Measurements from ENCODE around the gene SLC7A7.
"Not testable (repeated sequence)": the region's sequence is repeated elsewhere in the genome, so short reads cannot be mapped to it uniquely, and the experiment has no call there.

SLC7A7 gene

GRCh38 chr14:22843123-22843925 is 28.1 kb upstream of the SLC7A7 start:
- DNase-seq (ENCODE audit: low spot score), result no peak

DNA sequence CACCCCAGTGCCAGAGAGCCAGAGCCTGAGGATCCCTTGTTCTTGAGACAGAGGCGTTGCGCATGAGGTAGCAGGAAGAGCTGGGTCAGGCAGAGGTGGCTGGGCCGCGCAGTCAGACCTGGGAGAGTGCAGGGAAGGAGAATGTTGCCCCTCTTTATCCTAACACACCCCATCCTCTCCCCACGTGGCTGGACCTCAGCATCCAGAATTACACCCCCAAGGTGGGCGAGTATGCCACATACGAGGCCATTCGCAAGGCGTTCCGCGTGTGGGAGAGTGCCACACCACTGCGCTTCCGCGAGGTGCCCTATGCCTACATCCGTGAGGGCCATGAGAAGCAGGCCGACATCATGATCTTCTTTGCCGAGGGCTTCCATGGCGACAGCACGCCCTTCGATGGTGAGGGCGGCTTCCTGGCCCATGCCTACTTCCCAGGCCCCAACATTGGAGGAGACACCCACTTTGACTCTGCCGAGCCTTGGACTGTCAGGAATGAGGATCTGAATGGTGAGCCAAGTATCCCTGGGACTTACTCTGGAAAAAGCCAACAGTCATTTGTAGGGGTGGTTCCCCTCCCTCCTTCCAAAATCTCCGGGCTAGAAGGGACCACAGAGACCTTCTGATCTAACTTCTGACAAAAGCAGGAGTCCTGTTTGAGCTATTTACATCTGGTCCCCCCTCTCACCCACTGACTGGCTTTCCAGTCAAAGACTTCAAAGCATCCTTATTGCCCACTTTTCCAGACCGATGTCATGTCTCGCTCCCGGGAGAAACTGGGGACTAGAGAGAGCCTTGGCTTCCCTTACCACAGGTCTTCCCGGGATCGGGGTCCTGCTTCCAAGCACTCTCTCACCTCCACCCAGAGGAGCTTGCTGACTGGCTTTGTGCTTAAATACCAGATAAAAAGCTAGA is 27.2 kb upstream of the SLC7A7 start:
- no peak for DNase-seq (ENCODE audit: low spot score)

DNA sequence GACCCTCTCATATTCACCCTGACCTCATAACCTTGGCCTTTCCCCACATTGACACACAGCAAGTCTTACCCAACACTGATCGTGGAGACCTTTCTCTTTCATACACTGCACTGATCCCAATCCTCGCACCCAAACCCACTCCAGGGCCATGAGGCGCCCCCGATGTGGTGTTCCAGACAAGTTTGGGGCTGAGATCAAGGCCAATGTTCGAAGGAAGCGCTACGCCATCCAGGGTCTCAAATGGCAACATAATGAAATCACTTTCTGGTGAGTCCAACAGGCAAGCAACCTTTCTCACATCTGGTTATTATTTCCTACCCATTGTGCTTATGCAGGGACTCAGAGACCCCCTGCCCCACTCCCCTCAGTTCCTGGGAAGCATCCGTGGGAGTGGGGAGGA is 26.5 kb upstream of the SLC7A7 start:
- DNase-seq (ENCODE audit: low spot score), result no peak

- DNase-seq (ENCODE audit: low spot score), result no peak
Measured at GRCh38 chr14:22841311-22841710, 26.1 kb upstream of the SLC7A7 start.

GRCh38 chr14:22839159-22839779 is 24.0 kb upstream of the SLC7A7 start:
- no peak for DNase-seq (ENCODE audit: low spot score)

DNA sequence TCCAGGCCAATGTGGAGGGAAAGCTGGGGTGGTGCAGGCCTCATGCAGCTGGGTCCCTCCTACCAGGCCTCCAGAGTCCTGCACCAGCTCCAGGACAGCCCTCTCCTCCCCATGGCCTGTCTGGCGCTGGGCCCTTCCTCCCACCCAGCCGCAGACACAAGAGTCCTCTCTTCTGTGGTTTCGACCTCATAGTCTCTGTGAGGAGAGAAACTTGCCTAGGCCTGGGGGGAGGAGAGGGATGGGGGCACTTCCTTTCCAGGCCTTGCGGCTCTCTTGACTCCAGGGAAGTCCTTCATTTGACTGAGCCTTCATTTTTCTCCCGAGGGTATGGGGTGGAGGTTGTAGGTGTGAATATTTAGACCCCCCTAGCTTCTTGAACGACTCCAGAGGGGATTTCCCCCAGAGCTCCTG is 23.4 kb upstream of the SLC7A7 start:
- no peak for DNase-seq (ENCODE audit: low spot score)

DNA sequence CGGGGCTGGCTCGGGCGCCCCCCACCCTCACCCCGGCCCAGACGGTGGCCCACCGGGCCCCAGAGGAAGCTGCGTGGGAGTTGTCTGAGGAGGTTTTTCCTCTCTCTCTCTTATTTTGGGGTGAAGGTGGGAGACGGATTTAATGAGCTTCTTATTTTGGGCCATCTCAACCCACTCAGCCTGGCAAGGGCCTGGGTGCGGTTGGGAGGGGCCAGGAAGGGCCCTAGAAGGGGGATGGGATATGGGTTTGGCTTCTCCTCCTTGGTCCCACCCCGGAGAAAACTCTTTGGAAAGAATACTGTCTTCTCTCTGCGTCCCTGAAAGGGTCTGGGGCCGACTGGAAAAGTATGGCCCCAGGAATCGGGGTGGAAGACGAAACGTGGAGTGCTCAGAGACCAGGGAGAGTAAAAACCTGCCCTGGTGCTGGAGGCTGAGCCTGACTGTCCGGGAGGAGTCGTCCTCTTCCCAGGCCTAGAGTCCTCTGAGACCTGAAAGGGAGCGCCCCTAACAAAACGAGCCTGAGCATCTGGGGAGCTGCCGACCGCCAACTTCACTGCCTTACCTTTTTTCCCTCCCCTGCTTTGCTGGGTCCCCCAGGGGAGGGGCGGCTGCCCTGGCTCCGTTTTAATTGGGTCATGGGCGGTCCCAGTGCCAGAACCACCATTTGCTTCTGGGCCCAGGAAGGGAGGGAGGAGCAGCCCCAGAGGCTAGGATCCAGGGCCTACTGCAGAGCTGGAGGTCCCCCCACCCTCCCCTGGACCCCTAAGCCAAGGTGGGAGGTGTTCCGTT is 22.7 kb upstream of the SLC7A7 start:
- DNase-seq (ENCODE audit: low spot score), result no peak

DNA sequence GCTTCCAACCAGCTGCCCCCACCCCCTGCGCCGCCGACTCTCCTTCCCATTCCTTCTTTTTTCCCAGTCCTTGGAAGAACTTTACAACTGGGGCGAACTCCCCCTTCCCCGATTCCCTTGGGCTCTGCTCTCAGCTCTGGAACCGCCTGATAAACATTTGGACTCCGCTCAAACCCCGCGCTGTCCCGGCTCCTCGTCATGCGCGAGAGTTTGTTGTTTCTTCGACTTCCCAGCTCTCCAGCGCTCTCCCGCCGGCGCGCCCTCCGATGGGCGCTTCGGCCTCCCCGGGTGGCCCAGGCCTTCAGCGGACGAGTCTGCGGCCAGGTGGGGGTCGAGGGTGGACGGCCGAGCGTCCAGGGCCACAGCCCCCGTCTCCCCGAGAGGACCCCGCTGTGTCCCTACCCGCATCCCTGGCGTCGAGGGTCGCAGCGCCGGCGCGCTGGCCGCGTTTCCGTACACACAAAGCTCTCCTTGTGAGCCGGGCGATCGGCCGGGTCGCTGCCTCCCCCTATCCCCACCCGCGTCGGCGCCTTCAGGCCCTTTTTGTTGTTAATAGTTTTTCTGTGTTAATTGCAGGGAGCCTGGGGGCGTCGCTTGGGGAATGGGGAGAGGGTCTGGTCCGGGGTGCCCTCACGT is 22.0 kb upstream of the SLC7A7 start:
- peak; percentile 79 for DNase-seq (ENCODE audit: low spot score)

- peak; percentile 87 for DNase-seq (ENCODE audit: low spot score)
Measured at GRCh38 chr14:22836301-22837113, 21.3 kb upstream of the SLC7A7 start, which contains the start of gene MMP14. TSS of gene MMP14 (plus strand) at chr14:22836585. CDS start at chr14:22836818, 233 bp downstream.

DNA sequence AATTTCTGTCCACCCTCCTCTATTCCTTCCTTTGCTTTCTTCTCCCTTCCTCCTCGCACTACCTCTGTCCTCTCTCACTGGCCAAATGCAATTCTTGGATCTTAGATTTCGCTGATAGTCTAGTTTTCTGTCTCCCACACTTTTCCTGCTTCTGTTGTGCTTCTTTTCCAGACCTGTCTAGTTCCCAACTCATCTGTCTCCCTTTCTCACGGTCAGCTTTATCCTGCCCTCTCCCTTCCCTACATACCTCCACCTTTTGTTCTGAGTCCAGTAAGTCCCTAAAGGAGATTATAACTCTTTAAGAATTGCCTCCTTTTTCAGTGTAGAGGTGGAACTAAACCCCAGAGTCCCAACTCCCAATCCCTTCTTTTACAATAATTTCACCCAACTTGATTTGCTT is 20.3 kb upstream of the SLC7A7 start:
- no peak for DNase-seq (ENCODE audit: low spot score)

GRCh38 chr14:22830443-22831010 is 15.3 kb upstream of the SLC7A7 start:
- no peak for DNase-seq (ENCODE audit: low spot score)

GRCh38 chr14:22829661-22830442 is 14.6 kb upstream of the SLC7A7 start, which contains the start of gene MRPL52:
TSS of gene MRPL52 (plus strand) at chr14:22829887. CDS start at chr14:22829913, 26 bp downstream.
- DNase-seq (ENCODE audit: low spot score), result peak; percentile 92

- not testable (repeated sequence) for DNase-seq (ENCODE audit: low spot score)
Measured at GRCh38 chr14:22829076-22829660, 13.9 kb upstream of the SLC7A7 start.

GRCh38 chr14:22824711-22825359 is 9.6 kb upstream of the SLC7A7 start:
- no peak for DNase-seq (ENCODE audit: low spot score)

DNA sequence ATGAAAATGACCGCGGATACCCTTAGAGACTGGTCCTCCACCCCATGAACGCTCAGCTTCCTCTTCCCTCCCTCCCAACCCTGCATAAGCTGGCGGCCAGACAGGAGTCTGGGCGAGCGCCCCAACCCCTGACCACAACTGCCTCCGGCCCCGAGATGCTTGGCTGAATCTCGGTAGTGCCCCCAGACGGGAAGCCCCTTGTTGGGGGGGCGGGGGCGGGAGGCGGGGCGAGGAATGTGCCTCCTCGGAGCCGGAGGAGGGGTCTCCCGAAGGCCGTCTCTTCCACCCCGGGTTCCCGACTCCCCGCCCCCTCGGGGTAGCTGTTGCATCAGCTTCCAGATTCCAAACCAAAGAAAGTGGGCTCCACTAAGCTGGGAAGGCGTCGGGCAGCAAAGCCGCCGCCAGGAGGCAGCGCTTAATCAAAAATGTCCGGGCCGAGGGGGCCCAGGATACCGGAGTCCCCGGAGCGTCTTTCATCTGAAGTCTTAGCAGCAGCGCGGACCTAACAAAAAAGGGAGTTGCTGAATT is 7.4 kb upstream of the SLC7A7 start:
- peak; percentile 91 for DNase-seq (ENCODE audit: low spot score)

- DNase-seq (ENCODE audit: low spot score), result no peak
Measured at GRCh38 chr14:22822016-22822570, 6.9 kb upstream of the SLC7A7 start.
